ENCODE measurements around the gene GRID1.
"Not testable (repeated sequence)": the region's sequence is repeated elsewhere in the genome, so short reads cannot be mapped to it uniquely, and the experiment has no call there.

GRID1 gene

DNA sequence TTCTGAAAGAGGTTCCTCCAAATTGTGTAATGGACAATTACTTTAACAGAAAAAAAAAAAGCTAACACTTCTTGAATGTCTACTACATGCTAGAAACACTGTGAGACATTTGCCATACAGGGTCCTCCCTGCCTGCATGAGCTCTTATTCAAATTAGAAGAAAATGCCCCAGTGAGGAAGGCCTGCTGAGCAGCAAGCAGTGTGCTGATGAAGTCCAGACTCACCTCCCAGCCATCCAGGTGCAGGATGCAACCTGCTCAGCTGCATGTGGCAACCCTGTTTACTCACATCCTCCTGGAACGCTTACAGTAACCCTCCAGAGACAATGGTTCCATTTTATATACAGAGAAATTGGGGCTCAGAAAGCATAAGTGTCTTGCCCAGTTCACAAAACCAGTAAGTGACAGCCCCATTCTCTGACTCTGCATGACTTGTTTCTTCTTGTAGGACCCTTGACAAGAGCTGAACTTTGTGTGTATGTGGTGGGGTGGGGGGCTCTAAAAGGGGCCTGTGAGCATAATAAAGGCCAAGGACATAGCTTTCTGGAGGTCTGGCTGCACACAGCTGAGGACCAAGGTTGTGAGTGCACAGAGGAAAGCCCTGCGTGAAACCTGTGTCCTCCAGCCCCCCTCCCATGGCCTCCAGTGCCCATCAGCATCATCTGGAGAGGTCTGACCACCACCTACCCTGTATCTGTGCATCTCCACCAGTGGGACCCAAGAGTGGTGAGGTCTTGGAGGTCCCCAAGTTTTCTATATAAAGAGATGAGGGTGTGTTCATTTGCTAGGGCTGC, 387.8 kb downstream of the GRID1 start:
- H3K4me3 Mint-ChIP-seq, result no peak overlapping the region
- H3K36me3 Mint-ChIP-seq, result no peaks in the 10 kb centered on the region
- H3K27ac Mint-ChIP-seq, result no peak overlapping the region
- peaks cover 5% of the 10 kb centered on the region for H3K27me3 Mint-ChIP-seq
- no peaks in the 10 kb centered on the region for H3K9me3 Mint-ChIP-seq (ENCODE audit: low read depth)
- H3K4me1 Mint-ChIP-seq (ENCODE audit: low read depth), result no peaks in the 10 kb centered on the region

DNA sequence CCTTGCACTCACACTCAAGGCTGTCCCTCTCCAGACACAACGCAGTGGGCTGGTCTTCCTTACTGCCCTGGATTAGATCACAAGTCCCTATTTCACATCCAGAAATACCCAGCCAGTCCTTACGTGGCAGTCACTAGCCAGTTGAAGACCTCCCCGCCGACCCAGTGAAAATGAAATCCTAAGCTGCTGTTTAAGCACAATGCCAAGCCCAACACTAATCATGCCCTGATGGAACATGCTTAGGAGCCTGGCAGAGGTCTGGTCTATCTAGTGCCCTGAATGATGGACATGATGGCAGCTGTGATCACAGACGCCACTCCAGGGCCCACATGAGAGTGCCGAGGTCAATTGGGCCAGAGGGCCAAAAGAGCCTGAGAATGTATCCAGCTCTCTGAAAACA, 389.0 kb downstream of the GRID1 start:
- no peaks in the 10 kb centered on the region for H3K9me3 Mint-ChIP-seq (ENCODE audit: low read depth)
- no peaks in the 10 kb centered on the region for H3K36me3 Mint-ChIP-seq
- no peak overlapping the region for H3K27ac Mint-ChIP-seq
- peaks cover 5% of the 10 kb centered on the region for H3K27me3 Mint-ChIP-seq
- no peak overlapping the region for H3K4me3 Mint-ChIP-seq
- no peaks in the 10 kb centered on the region for H3K4me1 Mint-ChIP-seq (ENCODE audit: low read depth)

DNA sequence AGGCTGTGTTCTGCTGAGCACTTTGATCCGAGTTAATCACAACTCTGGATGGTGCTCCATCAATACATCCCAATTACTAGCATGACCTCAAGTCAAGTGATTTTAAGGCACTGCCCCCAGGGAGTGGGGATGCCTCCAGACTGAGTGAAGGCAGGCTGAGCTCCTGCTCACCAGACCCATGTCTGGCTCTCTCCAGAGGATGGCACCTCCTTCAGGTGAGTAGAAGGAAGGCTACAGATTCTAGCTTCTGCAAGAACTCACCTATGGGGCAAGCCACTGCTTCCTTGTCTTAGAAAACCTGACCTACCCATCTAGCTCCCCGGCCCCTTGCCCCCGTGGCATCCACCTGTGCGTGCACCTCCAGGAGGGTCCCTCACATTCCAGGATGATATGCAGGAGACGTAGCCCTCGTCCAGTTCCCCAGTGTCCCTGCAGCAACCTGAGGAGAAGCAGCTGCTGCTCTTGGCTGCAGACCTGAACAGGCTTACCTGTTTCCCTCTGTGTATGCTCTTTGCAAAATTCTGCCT, 390.3 kb downstream of the GRID1 start:
- H3K4me3 Mint-ChIP-seq, result no peak overlapping the region
- no peaks in the 10 kb centered on the region for H3K9me3 Mint-ChIP-seq (ENCODE audit: low read depth)
- H3K27me3 Mint-ChIP-seq, result peaks cover 5% of the 10 kb centered on the region
- no peaks in the 10 kb centered on the region for H3K36me3 Mint-ChIP-seq
- H3K4me1 Mint-ChIP-seq (ENCODE audit: low read depth), result no peaks in the 10 kb centered on the region
- H3K27ac Mint-ChIP-seq, result no peak overlapping the region

DNA sequence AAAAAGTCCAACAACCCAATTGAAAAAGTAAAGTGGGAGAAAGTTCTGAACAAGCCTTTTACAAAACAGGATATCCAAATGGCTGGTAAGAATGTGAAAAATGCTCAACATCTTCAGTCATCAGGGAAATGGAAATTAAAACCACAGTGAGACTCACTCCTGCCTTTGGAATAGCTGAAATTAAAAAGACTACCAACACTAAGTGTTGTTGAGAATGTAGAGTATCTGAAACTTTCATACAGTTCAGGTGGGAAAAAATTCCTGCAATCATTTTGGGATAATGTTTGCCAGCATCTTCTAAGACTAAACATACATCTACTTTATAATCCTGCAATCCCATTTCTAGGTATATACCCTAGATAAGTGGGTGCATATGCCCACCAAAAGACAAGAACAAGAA, 395.1 kb downstream of the GRID1 start:
- no peaks in the 10 kb centered on the region for H3K36me3 Mint-ChIP-seq
- no peaks in the 10 kb centered on the region for H3K9me3 Mint-ChIP-seq (ENCODE audit: low read depth)
- H3K4me3 Mint-ChIP-seq, result no peak overlapping the region
- no peaks in the 10 kb centered on the region for H3K4me1 Mint-ChIP-seq (ENCODE audit: low read depth)
- no peak overlapping the region for H3K27ac Mint-ChIP-seq
- H3K27me3 Mint-ChIP-seq, result peaks cover 2% of the 10 kb centered on the region

DNA sequence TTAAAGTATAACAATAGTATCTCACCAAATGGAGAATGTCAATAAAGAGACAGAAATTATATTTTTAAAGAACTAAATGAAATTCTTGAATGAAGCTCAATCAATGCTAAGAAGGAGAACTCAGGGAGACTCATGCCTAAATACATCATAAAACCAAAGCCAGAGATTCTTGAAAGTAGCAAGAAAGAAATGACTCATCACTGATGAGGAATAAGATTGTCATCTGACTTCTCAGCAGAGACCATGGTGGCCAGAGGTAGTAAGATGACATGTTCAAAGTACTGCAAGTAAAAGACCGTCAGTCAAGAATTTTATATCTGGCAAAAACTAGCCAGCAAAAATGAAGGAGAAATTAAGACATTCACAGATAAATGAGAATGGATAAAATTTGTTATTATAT, 399.0 kb downstream of the GRID1 start:
- no peaks in the 10 kb centered on the region for H3K4me1 Mint-ChIP-seq (ENCODE audit: low read depth)
- H3K4me3 Mint-ChIP-seq, result no peak overlapping the region
- peaks cover 20% of the 10 kb centered on the region for H3K27me3 Mint-ChIP-seq
- H3K36me3 Mint-ChIP-seq, result peaks cover 2% of the 10 kb centered on the region
- peaks cover 13% of the 10 kb centered on the region for H3K9me3 Mint-ChIP-seq (ENCODE audit: low read depth)
- no peak overlapping the region for H3K27ac Mint-ChIP-seq

DNA sequence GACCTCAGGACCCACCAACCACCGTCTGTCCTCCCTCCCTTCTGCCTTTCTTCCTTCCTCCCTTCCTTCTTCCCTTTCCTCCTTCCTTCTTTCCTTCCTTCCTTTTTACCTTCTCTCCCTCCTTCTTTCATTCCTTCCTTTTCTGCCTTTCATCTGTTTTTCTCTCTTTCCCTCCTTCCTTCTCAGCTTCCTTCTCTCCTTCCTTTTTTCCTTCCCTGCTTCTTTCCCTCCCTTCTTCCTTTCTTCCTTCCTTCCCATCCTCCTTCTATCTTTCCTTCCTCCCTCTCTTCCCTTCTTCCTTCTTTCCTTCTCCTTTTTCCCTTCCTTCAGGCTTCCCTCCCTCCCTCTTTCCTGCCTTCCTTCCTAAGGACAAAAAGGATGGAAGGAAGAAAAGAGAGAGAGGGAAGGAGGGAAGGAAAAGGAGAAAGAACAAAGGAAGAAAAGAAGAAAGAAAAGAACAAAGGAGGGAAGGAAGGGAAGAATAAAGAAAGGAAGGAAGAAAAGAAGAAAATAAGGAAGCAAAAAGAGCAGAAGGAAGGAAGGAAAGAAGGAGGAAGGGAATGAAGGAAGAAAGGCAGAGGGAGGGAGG, 405.0 kb downstream of the GRID1 start:
- no peak overlapping the region for H3K27ac Mint-ChIP-seq
- H3K4me1 Mint-ChIP-seq (ENCODE audit: low read depth), result no peaks in the 10 kb centered on the region
- H3K27me3 Mint-ChIP-seq, result peaks cover 23% of the 10 kb centered on the region
- H3K36me3 Mint-ChIP-seq, result peaks cover 2% of the 10 kb centered on the region
- H3K9me3 Mint-ChIP-seq (ENCODE audit: low read depth), result peaks cover 13% of the 10 kb centered on the region
- H3K4me3 Mint-ChIP-seq, result no peak overlapping the region

DNA sequence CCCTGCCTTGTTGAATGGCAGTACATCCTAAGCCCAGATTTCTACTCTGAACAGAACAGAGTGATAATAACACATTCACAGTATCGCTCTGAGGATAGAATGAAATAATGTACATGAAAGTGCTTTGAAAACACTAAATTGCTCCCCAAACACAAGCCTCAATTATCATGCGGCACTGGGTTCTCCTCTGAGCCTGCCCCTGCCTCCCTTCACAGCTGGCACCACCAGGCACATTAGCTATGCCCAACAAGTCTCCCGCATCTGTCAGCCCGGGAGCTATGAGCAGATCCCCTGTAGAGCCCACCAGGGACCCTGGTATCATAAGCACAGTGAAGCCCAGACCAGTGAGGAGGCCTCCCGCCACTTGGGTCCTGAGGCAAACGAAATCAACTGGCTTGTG, 405.5 kb downstream of the GRID1 start:
- H3K4me3 Mint-ChIP-seq, result no peak overlapping the region
- peaks cover 2% of the 10 kb centered on the region for H3K36me3 Mint-ChIP-seq
- no peaks in the 10 kb centered on the region for H3K4me1 Mint-ChIP-seq (ENCODE audit: low read depth)
- H3K27me3 Mint-ChIP-seq, result peaks cover 23% of the 10 kb centered on the region
- peaks cover 13% of the 10 kb centered on the region for H3K9me3 Mint-ChIP-seq (ENCODE audit: low read depth)
- H3K27ac Mint-ChIP-seq, result no peak overlapping the region

DNA sequence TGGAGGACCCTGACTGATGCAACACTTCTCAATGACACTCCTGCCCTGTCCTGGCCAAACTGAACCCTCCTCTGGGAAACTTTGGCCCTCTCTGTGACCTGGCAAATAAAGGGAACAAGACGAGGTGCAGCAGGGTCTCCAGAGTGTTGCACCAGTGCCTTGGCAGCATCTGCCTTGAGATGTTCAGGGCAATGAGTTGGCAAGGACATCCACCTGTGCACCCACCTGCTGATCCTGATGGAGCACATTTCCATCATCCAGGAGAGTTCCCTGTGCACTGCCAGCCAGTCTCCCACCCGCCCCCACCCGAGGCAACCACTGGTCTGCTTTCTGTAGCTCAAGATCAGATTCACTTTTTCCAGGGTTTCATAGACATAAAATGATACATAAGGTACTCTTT, 407.4 kb downstream of the GRID1 start:
- Mint-ChIP-seq H3K27me3 (peaks cover 16% of the 10 kb centered on the region), H3K4me3 (no peak overlapping the region), H3K4me1 (ENCODE audit: low read depth) (no peaks in the 10 kb centered on the region), H3K36me3 (no peaks in the 10 kb centered on the region), H3K9me3 (ENCODE audit: low read depth) (peaks cover 12% of the 10 kb centered on the region), H3K27ac (no peak overlapping the region)

DNA sequence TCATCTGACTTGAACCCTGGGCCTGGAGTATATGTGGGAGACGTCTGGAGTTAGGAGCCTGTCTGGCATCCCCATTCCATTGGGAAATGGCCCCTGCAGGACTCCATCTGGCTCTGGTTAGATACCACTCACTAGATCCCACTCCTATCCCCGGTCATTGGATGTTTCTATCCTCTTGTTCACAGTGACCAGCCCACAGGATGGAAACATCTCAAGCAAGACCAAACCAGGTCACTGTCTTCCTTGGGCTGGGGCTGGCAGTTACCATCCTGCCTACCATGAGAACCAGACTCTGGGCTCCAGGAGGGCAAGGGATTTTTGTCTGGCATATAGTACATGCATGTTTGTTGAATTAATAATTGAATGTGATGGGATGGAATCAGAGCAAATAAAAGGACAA, 415.7 kb downstream of the GRID1 start:
- no peak overlapping the region for H3K4me3 Mint-ChIP-seq
- peaks cover 4% of the 10 kb centered on the region for H3K27me3 Mint-ChIP-seq
- H3K36me3 Mint-ChIP-seq, result no peaks in the 10 kb centered on the region
- no peaks in the 10 kb centered on the region for H3K4me1 Mint-ChIP-seq (ENCODE audit: low read depth)
- no peaks in the 10 kb centered on the region for H3K9me3 Mint-ChIP-seq (ENCODE audit: low read depth)
- no peak overlapping the region for H3K27ac Mint-ChIP-seq

DNA sequence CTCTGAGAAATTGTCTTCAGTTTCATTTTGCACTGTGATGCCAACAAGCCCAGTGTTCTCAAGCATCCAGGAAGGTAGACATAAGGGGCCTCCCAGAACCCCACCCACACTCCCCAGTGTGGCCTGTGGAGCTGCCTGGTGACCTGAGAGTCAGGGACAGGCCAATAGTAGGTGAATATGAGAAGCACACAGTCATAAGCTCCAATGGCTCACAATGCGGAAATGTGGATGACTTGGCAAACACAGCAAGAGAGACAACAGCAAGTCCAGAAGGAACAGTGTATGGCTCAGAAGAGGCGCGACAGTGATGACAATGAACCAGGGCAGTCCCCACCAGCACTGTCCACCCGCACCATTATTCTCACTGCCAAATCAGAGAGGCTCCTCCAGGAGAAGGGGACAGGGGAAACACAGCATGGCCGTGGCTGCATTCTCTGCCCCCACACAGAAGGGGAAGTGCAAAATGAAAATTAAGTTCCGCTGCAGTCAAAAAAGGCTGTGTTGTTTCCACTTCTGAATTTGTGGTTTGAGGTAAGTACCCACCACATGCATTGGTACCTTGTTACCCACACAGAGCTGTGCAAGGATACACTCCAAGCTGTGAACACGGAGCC, 419.8 kb downstream of the GRID1 start:
- no peak overlapping the region for H3K27ac Mint-ChIP-seq
- H3K36me3 Mint-ChIP-seq, result no peaks in the 10 kb centered on the region
- peaks cover 9% of the 10 kb centered on the region for H3K27me3 Mint-ChIP-seq
- H3K4me1 Mint-ChIP-seq (ENCODE audit: low read depth), result no peaks in the 10 kb centered on the region
- H3K9me3 Mint-ChIP-seq (ENCODE audit: low read depth), result no peaks in the 10 kb centered on the region
- no peak overlapping the region for H3K4me3 Mint-ChIP-seq

DNA sequence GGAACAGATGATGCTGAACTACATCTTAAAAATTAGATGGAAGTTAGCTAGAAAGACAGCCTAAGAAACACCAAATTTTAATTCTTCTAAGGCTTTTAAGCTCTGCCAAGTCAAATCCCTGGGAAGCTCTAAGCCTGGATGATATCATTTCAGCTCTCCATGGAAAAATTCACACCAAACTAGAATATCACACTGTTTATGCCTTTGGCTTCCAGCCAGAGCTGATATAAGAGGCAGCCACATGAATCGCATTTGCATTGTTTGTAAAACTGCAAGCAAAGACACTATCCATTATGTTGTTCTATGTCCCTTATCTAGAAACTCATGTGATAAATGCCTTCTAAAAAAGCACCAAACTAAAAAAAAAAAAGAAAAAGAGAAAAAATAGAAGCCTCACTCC, 430.4 kb downstream of the GRID1 start:
- H3K36me3 Mint-ChIP-seq, result no peaks in the 10 kb centered on the region
- no peaks in the 10 kb centered on the region for H3K4me1 Mint-ChIP-seq (ENCODE audit: low read depth)
- H3K9me3 Mint-ChIP-seq (ENCODE audit: low read depth), result peaks cover 3% of the 10 kb centered on the region
- H3K4me3 Mint-ChIP-seq, result no peak overlapping the region
- H3K27ac Mint-ChIP-seq, result no peak overlapping the region
- H3K27me3 Mint-ChIP-seq, result peaks cover 3% of the 10 kb centered on the region

DNA sequence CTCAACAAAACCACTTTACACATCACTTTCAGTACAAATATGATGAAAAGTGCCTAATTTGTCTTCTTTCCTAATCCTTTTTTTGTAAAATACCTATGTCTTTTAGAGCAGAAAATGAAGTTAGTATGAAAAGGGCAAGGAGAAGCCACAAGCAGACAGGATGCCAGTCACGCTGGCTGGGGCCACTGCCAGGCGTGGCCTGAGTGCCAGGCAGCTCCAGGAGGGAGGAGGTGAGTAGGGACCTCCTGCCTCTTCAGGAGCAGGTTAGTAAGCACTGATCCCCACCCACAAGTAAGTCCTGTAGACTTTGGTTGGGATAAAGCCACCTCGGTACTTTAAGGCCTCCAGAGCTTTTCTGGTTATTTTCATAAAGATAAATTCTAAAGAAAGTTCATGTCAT, 432.0 kb downstream of the GRID1 start:
- peaks cover 3% of the 10 kb centered on the region for H3K9me3 Mint-ChIP-seq (ENCODE audit: low read depth)
- no peak overlapping the region for H3K27ac Mint-ChIP-seq
- no peaks in the 10 kb centered on the region for H3K36me3 Mint-ChIP-seq
- peaks cover 3% of the 10 kb centered on the region for H3K27me3 Mint-ChIP-seq
- no peak overlapping the region for H3K4me3 Mint-ChIP-seq
- H3K4me1 Mint-ChIP-seq (ENCODE audit: low read depth), result no peaks in the 10 kb centered on the region

DNA sequence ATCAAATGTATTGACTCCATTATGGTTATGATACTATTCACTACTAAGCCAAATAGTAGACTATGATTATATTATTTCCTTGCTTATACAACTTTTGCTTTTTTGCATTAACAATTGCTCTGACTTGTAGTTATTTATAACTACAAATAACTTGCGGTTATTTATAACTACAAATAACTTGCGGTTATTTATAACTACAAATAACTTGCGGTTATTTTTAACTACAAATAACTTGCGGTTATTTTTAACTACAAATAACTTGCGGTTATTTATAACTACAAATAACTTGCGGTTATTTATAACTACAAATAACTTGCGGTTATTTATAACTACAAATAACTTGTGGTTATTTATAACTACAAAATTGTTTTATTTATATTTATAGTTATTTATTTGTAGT, 436.6 kb downstream of the GRID1 start:
- not testable (repeated sequence) for H3K4me1 Mint-ChIP-seq (ENCODE audit: low read depth); H3K4me3 Mint-ChIP-seq; H3K27ac Mint-ChIP-seq; H3K9me3 Mint-ChIP-seq (ENCODE audit: low read depth); H3K27me3 Mint-ChIP-seq; H3K36me3 Mint-ChIP-seq

DNA sequence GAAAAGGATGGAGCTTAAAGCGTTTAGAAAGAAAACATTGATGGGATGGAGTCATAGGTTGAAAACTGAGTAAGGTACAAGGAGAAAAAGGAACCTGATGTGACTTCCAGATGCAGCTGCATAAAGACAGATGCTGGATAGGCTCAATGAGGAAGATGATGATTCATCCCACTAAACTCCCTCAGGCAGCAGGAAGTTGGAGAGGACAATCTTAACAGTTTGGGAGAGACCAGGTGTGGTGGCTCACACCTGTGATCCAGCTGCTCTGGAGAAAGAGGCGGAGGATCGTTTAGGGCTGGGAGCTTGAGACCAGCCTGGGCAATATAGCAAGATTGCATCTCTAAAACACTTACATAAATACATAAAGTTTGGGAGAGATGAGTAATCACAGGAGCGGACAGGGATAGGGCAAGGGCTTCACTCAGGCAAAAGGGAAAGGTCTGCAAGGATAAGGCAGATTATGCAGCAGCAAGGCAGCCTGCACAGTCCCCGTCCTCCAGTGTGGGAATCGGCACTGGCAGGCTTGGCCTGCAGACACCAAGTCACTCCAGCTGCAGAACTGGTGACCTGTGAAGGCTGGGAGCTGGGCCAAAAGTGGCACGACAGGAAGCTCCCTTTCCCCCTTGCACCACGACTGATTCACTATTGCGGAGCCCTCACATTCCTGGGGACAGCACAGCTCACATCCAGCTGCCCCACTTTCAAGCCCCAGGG, 438.5 kb downstream of the GRID1 start:
- Mint-ChIP-seq H3K9me3 (ENCODE audit: low read depth) (no peaks in the 10 kb centered on the region), H3K4me1 (ENCODE audit: low read depth) (no peaks in the 10 kb centered on the region), H3K36me3 (no peaks in the 10 kb centered on the region), H3K27me3 (peaks cover 3% of the 10 kb centered on the region), H3K27ac (no peak overlapping the region), H3K4me3 (no peak overlapping the region)

DNA sequence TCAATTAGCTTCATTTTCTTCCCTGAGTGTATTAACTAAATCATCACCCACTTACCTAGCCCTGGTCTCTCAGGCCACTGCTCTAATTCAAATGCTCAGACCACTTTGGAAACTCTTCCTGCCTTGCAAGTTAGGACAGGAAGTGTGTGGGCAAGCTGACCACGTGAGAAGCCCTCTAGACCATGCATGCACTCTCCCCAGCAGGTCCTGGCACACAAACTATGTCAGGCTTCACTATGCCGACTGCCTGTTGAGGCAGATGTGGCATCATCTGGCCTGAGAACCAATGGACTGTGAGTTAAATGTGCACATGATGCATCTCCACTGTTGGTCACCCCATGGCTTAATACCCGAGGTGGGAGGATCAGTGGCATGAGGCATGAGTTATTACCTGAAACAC, 439.6 kb downstream of the GRID1 start:
- Mint-ChIP-seq H3K9me3 (ENCODE audit: low read depth) (no peaks in the 10 kb centered on the region), H3K27ac (no peak overlapping the region), H3K4me3 (no peak overlapping the region), H3K27me3 (no peaks in the 10 kb centered on the region), H3K36me3 (no peaks in the 10 kb centered on the region), H3K4me1 (ENCODE audit: low read depth) (no peaks in the 10 kb centered on the region)

All from activated naive CD8-positive, alpha-beta T cell (primary cell).